BLaER1 treated with 17β-estradiol and CSF1 and Interleukin-3, amounts not matched to agents 10 nM and 100 nM (cell line): ENCODE results near the gene COL11A2.
A peak's percentile ranks its signal among the peaks of the same experiment; 100 is the strongest.
"Not testable (repeated sequence)": the region's sequence is repeated elsewhere in the genome, so short reads cannot be mapped to it uniquely, and the experiment has no call there.

Experiments
- H3K27ac ChIP-seq, 11 experiments: shearing (Covaris generic); formaldehyde crosslinking; 2 replicates each; pipeline ENCODE4 v1.8.1; 2022
- H3K27me3 ChIP-seq, 11 experiments: shearing (Covaris generic); formaldehyde crosslinking; 2 replicates each; pipeline ENCODE4 v1.8.1; 2022
- H3K36me3 ChIP-seq, 11 experiments: shearing (Covaris generic); formaldehyde crosslinking; 2 replicates each; pipeline ENCODE4 v1.8.1; 2022
- H3K4me1 ChIP-seq, 10 experiments: shearing (Covaris generic); formaldehyde crosslinking; 2 replicates each; pipeline ENCODE4 v1.8.1; 2022
- H3K4me2 ChIP-seq, 11 experiments: shearing (Covaris generic); formaldehyde crosslinking; 2 replicates each; pipeline ENCODE4 v1.8.1; 2022
- H3K4me3 ChIP-seq, 10 experiments: shearing (Covaris generic); formaldehyde crosslinking; 2 replicates each; pipeline ENCODE4 v1.8.1; 2022
- H3K9ac ChIP-seq, 11 experiments: shearing (Covaris generic); formaldehyde crosslinking; 2 replicates each; pipeline ENCODE4 v1.8.1; 2022
- H3K9me3 ChIP-seq, 11 experiments: shearing (Covaris generic); formaldehyde crosslinking; replicated peaks in 1 of 11; 2 replicates each; pipeline ENCODE4 v1.8.1; 2022
- H4K20me1 ChIP-seq, 11 experiments: shearing (Covaris generic); formaldehyde crosslinking; 2 replicates each; pipeline ENCODE4 v1.8.1; 2022
- Cebpa-rat ChIP-seq, 11 experiments: shearing (Covaris generic); IDR thresholded peaks; 2 replicates each; pipeline ENCODE4 v1.8.1; 2022

COL11A2 gene

GRCh38 chr6:33192105-33192646 lies at the start of gene COL11A2:
TSS of gene COL11A2 (minus strand) at chr6:33192467. CDS start at chr6:33192240, 227 bp downstream.
- peak within 1 kb of the TSS in 9 of 11 experiments; percentile 25 to 65 (median 52); a peak in 13 of 22 replicates for H3K9ac ChIP-seq
- H3K9me3 ChIP-seq = no peaks in the 10 kb centered on the region
- H3K4me2 ChIP-seq = peak within 1 kb of the TSS; percentile 74 to 93 (median 85)
- no peak within 1 kb of the TSS for H3K27ac ChIP-seq
- H3K4me3 ChIP-seq = peak within 1 kb of the TSS; percentile 31 to 59 (median 42); a peak in 16 of 20 replicates
- no peak for TF ChIP-seq Cebpa-rat (IDR thresholded peaks at IDR 0.05)
- H3K27me3 ChIP-seq = peaks cover 38 to 56% (median 52%) of the 10 kb centered on the region in 11 experiments
- H3K36me3 ChIP-seq = peaks cover 36 to 38% (median 37%) of the 10 kb centered on the region in 11 experiments
- H3K4me1 ChIP-seq = peaks cover 13 to 19% (median 15%) of the 10 kb centered on the region in 10 experiments
- H4K20me1 ChIP-seq = peaks cover 6 to 44% (median 30%) of the 10 kb centered on the region in 11 experiments; a peak in 18 of 22 replicates

DNA sequence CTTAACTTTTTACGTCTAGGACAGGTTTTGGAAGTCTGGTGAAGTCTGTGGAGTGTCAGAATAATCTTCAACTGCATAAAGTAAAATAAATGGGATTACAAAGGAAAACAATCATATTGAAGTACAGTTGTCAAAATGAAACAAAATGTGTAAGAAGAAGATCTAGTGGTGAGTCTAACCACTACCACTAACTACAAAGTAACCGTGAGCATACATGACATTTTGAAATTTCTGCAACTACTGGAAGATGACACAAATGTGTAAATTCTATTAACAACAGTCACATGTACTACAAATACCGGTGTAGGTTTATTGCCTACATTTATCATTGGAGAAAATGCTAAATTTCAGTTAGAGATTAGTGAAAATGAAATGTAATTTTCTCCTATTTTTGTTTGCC lies 49.7 kb upstream of the COL11A2 start:
- no peak for TF ChIP-seq Cebpa-rat (IDR thresholded peaks at IDR 0.05)
- Histone ChIP-seq H3K27me3 (no peaks in the 10 kb centered on the region), H3K27ac (no peak overlapping the region), H3K9me3 (no peaks in the 10 kb centered on the region), H3K9ac (no peak overlapping the region), H3K4me2 (no peak overlapping the region; a peak in 1 of 22 replicates), H3K4me1 (peaks cover 4 to 11% (median 8%) of the 10 kb centered on the region in 10 experiments; a peak in 13 of 20 replicates), H3K36me3 (no peaks in the 10 kb centered on the region), H4K20me1 (no peaks in the 10 kb centered on the region), H3K4me3 (no peak overlapping the region)

DNA sequence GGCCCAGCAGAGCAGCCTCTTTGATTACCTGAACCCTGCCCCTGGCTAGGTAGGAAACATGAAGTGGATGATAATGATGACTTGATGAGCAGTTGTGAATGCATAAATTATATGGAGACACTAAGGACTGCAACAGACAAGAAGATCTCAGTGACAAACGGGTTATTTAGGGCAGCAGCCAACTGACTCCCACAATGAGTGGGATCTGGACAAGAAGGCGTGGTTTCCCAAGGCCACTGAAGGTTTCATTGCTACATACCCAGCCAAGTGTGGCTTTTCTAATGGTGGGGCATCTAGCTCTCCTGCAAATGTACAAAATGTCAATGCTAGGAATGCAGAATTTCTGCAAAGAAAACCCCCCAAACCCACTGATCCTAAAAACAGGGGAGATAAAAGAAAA lies 45.5 kb upstream of the COL11A2 start:
- H3K4me1 ChIP-seq = peaks cover 8 to 41% (median 32%) of the 10 kb centered on the region in 10 experiments; a peak in 17 of 20 replicates
- H3K4me2 ChIP-seq = peak overlapping the region in 7 of 11 experiments; percentile 12 to 78 (median 36); a peak in 6 of 22 replicates
- no peaks in the 10 kb centered on the region for H4K20me1 ChIP-seq
- no peak overlapping the region for H3K27ac ChIP-seq
- no peak overlapping the region for H3K9ac ChIP-seq
- H3K9me3 ChIP-seq = no peaks in the 10 kb centered on the region
- H3K27me3 ChIP-seq = no peaks in the 10 kb centered on the region
- no peak for TF ChIP-seq Cebpa-rat (IDR thresholded peaks at IDR 0.05)
- H3K4me3 ChIP-seq = no peak overlapping the region
- H3K36me3 ChIP-seq = no peaks in the 10 kb centered on the region

GRCh38 chr6:33236852-33237251 lies 44.6 kb upstream of the COL11A2 start:
- Histone ChIP-seq H3K36me3 (no peaks in the 10 kb centered on the region), H3K4me3 (no peak overlapping the region), H3K4me1 (peaks cover 7 to 41% (median 32%) of the 10 kb centered on the region in 10 experiments; a peak in 17 of 20 replicates), H3K27ac (no peak overlapping the region), H3K9ac (no peak overlapping the region), H3K27me3 (no peaks in the 10 kb centered on the region), H4K20me1 (no peaks in the 10 kb centered on the region), H3K9me3 (no peaks in the 10 kb centered on the region), H3K4me2 (peak overlapping the region in 8 of 11 experiments; percentile 22 to 78 (median 67); a peak in 15 of 22 replicates)
- TF ChIP-seq Cebpa-rat (IDR thresholded peaks at IDR 0.05) = peak in 4 of 11 experiments; percentile 55 to 74 (median 61); a peak in 7 of 22 replicates

GRCh38 chr6:33236328-33236727 lies 44.1 kb upstream of the COL11A2 start:
- no peaks in the 10 kb centered on the region for H3K9me3 ChIP-seq
- no peaks in the 10 kb centered on the region for H3K27me3 ChIP-seq
- H3K27ac ChIP-seq = no peak overlapping the region
- H3K4me1 ChIP-seq = peaks cover 1 to 41% (median 32%) of the 10 kb centered on the region in 10 experiments; a peak in 17 of 20 replicates
- no peak for TF ChIP-seq Cebpa-rat (IDR thresholded peaks at IDR 0.05)
- no peak overlapping the region for H3K4me3 ChIP-seq
- H3K36me3 ChIP-seq = no peaks in the 10 kb centered on the region
- no peaks in the 10 kb centered on the region for H4K20me1 ChIP-seq
- H3K4me2 ChIP-seq = peak overlapping the region in 8 of 11 experiments; percentile 22 to 78 (median 67); a peak in 15 of 22 replicates
- H3K9ac ChIP-seq = no peak overlapping the region

DNA sequence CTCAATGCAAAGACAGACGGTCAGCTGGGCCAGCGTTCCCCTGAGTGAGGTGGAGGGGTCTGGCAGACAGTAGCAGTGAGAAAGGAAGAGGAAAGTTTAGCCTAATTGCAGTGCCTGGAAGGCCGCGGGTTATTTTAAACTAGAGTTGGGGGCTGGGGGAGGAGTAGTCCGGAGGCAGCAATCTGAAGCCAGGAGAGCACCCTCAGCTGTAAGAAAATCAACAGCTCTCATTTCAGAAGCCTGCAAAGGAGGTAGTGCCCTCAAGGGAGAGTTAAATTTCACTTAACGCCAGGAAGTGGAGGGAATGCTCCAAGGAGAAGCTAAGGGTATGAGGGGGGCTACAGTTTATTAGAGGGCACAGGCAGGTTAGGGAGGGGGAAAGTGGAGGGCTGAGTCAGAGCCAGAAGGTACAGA lies 43.0 kb upstream of the COL11A2 start:
- Histone ChIP-seq H3K27me3 (no peaks in the 10 kb centered on the region), H3K4me1 (peaks cover 0 to 48% (median 35%) of the 10 kb centered on the region in 10 experiments; a peak in 16 of 20 replicates), H3K27ac (peak overlapping the region in 1 of 11 experiments; percentile 36; a peak in 1 of 22 replicates), H3K9ac (0 out of 22 replicates have a peak overlapping the region, but pooled peaks of 1 of the 11 experiments have one; percentile 1), H3K4me3 (no peak overlapping the region), H3K4me2 (peak overlapping the region in 9 of 11 experiments; percentile 38 to 78 (median 63); a peak in 18 of 22 replicates), H3K9me3 (no peaks in the 10 kb centered on the region), H4K20me1 (no peaks in the 10 kb centered on the region), H3K36me3 (no peaks in the 10 kb centered on the region)
- TF ChIP-seq Cebpa-rat (IDR thresholded peaks at IDR 0.05) = no peak

DNA sequence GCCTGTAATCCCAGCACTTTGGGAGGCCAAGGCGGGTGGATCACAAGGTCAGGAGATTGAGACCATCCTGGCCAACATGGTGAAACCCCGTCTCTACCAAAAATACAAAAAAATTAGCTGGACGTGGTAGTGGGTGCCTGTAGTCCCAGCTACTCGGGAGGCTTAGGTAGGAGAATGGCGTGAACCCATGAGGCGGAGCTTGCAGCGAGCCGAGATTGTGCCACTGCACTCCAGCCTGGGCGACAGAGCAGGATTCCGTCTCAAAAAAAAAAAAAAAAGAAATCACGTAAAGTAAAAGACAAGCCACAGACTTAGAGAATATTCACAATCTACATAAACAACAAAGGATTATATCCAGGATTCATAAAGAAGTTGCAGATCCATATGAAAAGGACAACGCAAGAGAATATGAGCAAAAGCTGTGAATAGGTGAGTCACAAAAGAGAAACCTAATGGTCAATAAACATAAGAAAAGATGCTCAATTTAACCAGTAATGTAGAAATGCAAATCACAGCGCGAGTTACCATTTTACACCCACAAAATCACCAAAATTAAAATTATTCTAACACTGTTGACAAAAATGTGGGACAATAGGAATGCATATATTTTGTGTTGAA lies 34.3 kb upstream of the COL11A2 start:
- not testable (repeated sequence) for H3K27ac ChIP-seq, H4K20me1 ChIP-seq, H3K4me2 ChIP-seq, H3K27me3 ChIP-seq, H3K4me1 ChIP-seq, H3K9ac ChIP-seq, H3K9me3 ChIP-seq, H3K36me3 ChIP-seq, H3K4me3 ChIP-seq

DNA sequence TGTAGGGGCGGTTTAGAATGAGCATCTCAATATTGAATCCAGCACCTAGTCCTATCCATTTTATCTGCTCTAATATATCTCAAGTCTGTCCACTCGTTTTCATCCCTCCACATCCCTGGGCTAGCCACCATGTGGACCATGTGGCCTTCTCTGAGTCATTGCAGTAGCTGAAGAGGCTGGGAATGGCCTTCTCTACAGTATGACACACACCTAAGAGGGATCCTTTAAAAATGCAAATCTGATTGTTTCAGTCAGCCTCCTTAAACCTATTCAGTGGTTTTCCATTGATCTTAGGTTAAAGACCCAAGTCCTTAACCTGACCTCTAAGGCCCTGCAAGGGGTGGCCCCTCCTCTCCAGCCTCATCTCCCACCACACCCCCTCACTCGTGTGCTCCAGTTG lies 25.4 kb upstream of the COL11A2 start:
- H3K27me3 ChIP-seq = peaks cover 15 to 32% (median 28%) of the 10 kb centered on the region in 11 experiments
- TF ChIP-seq Cebpa-rat (IDR thresholded peaks at IDR 0.05) = no peak
- H3K36me3 ChIP-seq = no peaks in the 10 kb centered on the region
- no peaks in the 10 kb centered on the region for H3K9me3 ChIP-seq
- H3K4me2 ChIP-seq = no peak overlapping the region
- H4K20me1 ChIP-seq = no peaks in the 10 kb centered on the region
- H3K4me3 ChIP-seq = no peak overlapping the region
- H3K4me1 ChIP-seq = peaks cover 13 to 26% (median 16%) of the 10 kb centered on the region in 10 experiments
- H3K27ac ChIP-seq = no peak overlapping the region
- H3K9ac ChIP-seq = no peak overlapping the region

DNA sequence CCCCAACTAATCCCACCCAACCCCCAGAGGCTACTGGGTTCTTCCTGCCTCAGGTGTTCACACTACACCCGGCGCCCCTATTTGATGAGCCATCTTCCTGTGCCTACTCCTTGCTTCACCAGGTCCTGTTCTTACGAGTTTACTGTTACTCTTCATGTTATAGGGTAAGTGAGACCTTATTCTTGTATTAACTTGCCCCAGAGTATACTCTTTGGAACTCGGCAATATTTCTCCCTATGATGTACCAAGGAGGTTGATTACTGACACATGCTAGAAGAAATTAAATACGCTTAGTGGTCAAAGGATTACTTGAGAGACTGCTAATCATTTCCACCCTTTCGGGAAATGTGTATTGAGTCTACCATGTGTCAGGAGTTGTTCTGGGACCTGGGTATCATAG lies 25.0 kb upstream of the COL11A2 start:
- Histone ChIP-seq H3K4me1 (peaks cover 18 to 30% (median 20%) of the 10 kb centered on the region in 10 experiments), H3K9ac (no peak overlapping the region), H3K9me3 (no peaks in the 10 kb centered on the region), H3K4me2 (no peak overlapping the region), H3K27ac (no peak overlapping the region), H3K27me3 (peaks cover 19 to 37% (median 32%) of the 10 kb centered on the region in 11 experiments), H4K20me1 (peaks cover 0 to 3% (median 0%) of the 10 kb centered on the region in 11 experiments; a peak in 1 of 22 replicates), H3K36me3 (peaks cover 0 to 2% (median under 1%) of the 10 kb centered on the region in 11 experiments; a peak in 2 of 22 replicates), H3K4me3 (no peak overlapping the region)
- TF ChIP-seq Cebpa-rat (IDR thresholded peaks at IDR 0.05) = no peak
